DND-41 (cell line): ENCODE data around the gene RAB42.
"Not testable (repeated sequence)": the region's sequence is repeated elsewhere in the genome, so short reads cannot be mapped to it uniquely, and the experiment has no call there.

Experiments
- ATAC-seq: fragments of 200-7000 bp; cut with Tn5 transposase; 3 replicates; pipeline ENCODE4 v1.9.1; 2021; ENCODE audit warnings: low read depth; ENCODE audit not compliant: insufficient read depth
- DNase-seq: peaks from one replicate; pipeline ENCODE4 v3.0.0-alpha.2; 2020
- H2AFZ ChIP-seq: 2 replicates; pipeline ENCODE4 v1.6.0; 2012; ENCODE audit warnings: low read depth, low read length
- H3K27ac ChIP-seq: 2 replicates; pipeline ENCODE4 v1.5.1; 2012; ENCODE audit warnings: low read length, inconsistent platforms
- H3K27me3 ChIP-seq: fragments of 200-600 bp; sonication (generic); 2 replicates; pipeline ENCODE4 v1.6.0; 2012; ENCODE audit warnings: low read length, mild to moderate bottlenecking, inconsistent platforms; ENCODE audit not compliant: insufficient read depth, poor library complexity
- H3K36me3 ChIP-seq: 2 replicates; pipeline ENCODE4 v1.5.1; 2012; ENCODE audit warnings: low read length, inconsistent platforms; ENCODE audit not compliant: insufficient read depth
- H3K4me1 ChIP-seq: 2 replicates; pipeline ENCODE4 v1.5.1; 2012; ENCODE audit warnings: mild to moderate bottlenecking, low read length; ENCODE audit not compliant: insufficient read depth
- H3K4me2 ChIP-seq: 2 replicates; pipeline ENCODE4 v1.6.0; 2012; ENCODE audit warnings: mild to moderate bottlenecking, moderate library complexity, low read length, inconsistent platforms; ENCODE audit not compliant: insufficient read depth
- H3K4me3 ChIP-seq, 2 experiments: fragments of 200-600 bp in 1 of 2; shearing (Covaris generic) in 1 of 2; 2 replicates each; pipeline ENCODE4 v1.5.1; 2012 to 2016; ENCODE audit warnings: inconsistent platforms in 2 of 2, low read length in 2 of 2, mild to moderate bottlenecking in 2 of 2, low read depth in 1 of 2, moderate library complexity in 1 of 2
- H3K79me2 ChIP-seq: 2 replicates; pipeline ENCODE4 v1.6.0; 2012; ENCODE audit warnings: low read length, inconsistent platforms; ENCODE audit not compliant: insufficient read depth
- H3K9ac ChIP-seq: 2 replicates; pipeline ENCODE4 v1.6.0; 2012; ENCODE audit warnings: low read depth, mild to moderate bottlenecking, inconsistent platforms, low read length, moderate library complexity
- H3K9me3 ChIP-seq: 2 replicates; pipeline ENCODE4 v1.5.1; 2012; ENCODE audit warnings: low read length, moderate library complexity, mild to moderate bottlenecking, inconsistent platforms; ENCODE audit not compliant: insufficient read depth, severe bottlenecking
- H4K20me1 ChIP-seq: 2 replicates; pipeline ENCODE4 v1.6.0; 2012; ENCODE audit warnings: low read length; ENCODE audit not compliant: insufficient read depth
- EZH2 ChIP-seq: IDR thresholded peaks from 3 replicates; pipeline ENCODE4 v1.6.1; 2012; ENCODE audit warnings: borderline replicate concordance, low read depth, mild to moderate bottlenecking, moderate library complexity, low read length, inconsistent platforms; ENCODE audit not compliant: severe bottlenecking
- TF ChIP-seq, protein P1 (sequence below): IDR thresholded peaks from 2 replicates; pipeline ENCODE4 v1.5.1; 2012; ENCODE audit warnings: borderline replicate concordance, low read length, moderate library complexity, mild to moderate bottlenecking; ENCODE audit not compliant: poor library complexity, severe bottlenecking; ENCODE audit errors: extremely low read depth

RAB42 gene

DNA sequence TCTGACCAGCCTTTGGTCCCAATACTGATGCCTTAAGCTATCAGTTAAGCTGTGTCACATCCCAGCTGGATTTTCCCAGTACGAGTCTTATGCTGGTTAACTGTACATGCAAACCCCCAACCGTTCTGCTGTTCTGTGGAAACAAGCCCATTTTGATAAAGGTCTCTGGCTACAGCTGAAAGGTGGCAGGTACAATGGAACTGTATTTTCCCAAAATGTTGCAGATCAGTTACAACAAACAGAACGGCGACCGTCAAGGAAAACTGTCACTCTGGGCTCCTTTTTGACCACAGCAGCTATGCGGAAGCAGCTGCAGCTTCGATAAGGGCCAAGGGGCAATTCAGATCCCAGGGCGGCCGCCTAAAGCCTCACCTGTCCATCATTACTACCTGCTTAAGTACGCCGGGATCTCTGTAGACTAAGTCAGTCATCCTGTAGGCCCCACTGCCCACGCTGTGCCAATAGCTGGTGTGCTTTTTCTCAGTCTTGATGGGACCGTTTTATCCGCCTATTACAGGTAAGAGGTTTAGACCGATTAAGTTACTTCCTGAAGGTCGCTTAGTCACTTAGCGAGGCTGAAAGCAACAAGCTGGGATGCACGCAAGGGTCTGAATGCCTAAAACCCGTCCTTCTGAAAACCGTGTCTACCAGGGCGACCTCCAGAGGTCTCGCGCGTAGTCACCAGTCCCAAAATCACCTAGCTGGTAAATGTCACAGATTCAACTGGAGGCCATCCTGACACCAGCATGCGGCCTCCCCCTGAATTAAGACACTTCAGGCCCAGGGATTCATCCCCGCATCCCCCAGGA is 11.1 kb upstream of the RAB42 start:
- Histone ChIP-seq H3K27ac (peak overlapping the region; percentile 75), H4K20me1 (peaks cover 28% of the 10 kb centered on the region), H3K36me3 (peaks cover 49% of the 10 kb centered on the region), H3K9ac (peak overlapping the region; percentile 95), H2AFZ (peak overlapping the region; percentile 80), H3K4me3 (peak overlapping the region; percentile 86 to 89), H3K4me1 (peaks cover 33% of the 10 kb centered on the region), H3K9me3 (no peaks in the 10 kb centered on the region), H3K79me2 (peaks cover 29% of the 10 kb centered on the region), H3K27me3 (no peaks in the 10 kb centered on the region), H3K4me2 (peak overlapping the region; percentile 84)
- no peak for TF ChIP-seq EZH2
- TF ChIP-seq, protein P1, sequence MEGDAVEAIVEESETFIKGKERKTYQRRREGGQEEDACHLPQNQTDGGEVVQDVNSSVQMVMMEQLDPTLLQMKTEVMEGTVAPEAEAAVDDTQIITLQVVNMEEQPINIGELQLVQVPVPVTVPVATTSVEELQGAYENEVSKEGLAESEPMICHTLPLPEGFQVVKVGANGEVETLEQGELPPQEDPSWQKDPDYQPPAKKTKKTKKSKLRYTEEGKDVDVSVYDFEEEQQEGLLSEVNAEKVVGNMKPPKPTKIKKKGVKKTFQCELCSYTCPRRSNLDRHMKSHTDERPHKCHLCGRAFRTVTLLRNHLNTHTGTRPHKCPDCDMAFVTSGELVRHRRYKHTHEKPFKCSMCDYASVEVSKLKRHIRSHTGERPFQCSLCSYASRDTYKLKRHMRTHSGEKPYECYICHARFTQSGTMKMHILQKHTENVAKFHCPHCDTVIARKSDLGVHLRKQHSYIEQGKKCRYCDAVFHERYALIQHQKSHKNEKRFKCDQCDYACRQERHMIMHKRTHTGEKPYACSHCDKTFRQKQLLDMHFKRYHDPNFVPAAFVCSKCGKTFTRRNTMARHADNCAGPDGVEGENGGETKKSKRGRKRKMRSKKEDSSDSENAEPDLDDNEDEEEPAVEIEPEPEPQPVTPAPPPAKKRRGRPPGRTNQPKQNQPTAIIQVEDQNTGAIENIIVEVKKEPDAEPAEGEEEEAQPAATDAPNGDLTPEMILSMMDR = peak; percentile 62
- DNase-seq = peak; percentile 57
- peak; percentile 36 for ATAC-seq

DNA sequence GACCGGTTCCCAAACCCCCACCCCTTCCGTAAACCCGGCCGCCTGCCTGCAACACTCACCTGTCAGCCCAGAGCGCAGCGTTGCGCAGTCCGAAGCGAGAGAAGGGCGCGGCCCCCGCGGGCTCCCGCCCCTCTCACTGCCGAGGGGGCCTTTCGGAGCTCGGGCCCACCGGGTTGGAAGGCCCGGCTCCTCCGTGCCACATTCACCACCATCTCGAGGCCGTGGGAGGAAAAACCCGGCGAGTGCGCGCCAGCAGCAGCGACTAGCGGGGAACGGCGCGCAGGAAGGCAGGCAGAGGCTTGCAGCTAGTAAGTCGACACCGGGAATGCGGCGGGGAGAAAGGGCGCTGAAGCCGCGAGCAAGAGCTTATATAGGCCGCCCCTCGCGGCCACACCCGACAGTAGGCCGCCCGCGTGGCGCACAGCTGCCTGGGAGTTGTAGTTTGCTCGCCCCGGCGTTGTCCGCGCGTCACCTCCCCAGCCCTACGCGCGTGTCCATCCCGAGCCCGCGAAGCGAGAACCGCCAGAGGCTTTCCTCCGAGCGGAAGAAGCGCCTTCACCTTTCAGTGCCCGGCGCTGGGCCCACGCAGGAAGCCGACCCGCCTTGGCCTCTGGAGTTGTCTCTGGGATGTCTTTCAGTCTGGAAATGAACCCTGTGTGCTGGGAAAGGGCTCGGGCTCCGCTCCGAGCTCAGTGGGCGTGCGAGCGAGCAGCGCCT is 10.4 kb upstream of the RAB42 start:
- Histone ChIP-seq H3K9me3 (no peaks in the 10 kb centered on the region), H3K79me2 (peaks cover 29% of the 10 kb centered on the region), H3K27ac (peak overlapping the region; percentile 75), H3K4me3 (peak overlapping the region; percentile 86 to 89), H3K4me2 (peak overlapping the region; percentile 84), H2AFZ (peak overlapping the region; percentile 80), H3K36me3 (peaks cover 48% of the 10 kb centered on the region), H3K9ac (peak overlapping the region; percentile 95), H3K4me1 (peaks cover 33% of the 10 kb centered on the region), H3K27me3 (no peaks in the 10 kb centered on the region), H4K20me1 (peaks cover 28% of the 10 kb centered on the region)
- TF ChIP-seq, protein P1 = peak; percentile 18
- no peak for TF ChIP-seq EZH2
- DNase-seq (peak; percentile 94), ATAC-seq (peak; percentile 89)

DNA sequence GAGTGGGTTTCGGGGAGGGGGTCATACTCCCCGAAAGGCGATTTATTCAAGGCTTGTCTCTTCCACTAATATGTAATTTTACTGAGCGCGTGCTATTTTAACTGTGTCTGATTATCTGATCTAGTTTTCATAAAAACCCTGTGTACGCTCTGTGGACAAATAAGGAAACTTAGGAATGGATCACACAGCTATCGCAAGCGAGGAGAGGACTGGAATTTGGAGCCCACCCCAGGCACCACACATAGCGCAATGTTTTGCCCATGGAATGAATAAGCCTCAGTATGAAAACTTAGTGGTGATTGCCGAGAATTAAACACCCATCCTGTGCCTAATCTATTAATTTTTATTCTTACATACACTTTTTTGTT is 9.8 kb upstream of the RAB42 start:
- H3K27me3 ChIP-seq = no peaks in the 10 kb centered on the region
- H3K27ac ChIP-seq = peak overlapping the region; percentile 57
- H3K9ac ChIP-seq = peak overlapping the region; percentile 95
- peak overlapping the region; percentile 84 for H3K4me2 ChIP-seq
- H2AFZ ChIP-seq = peak overlapping the region; percentile 80
- no peak for DNase-seq
- TF ChIP-seq, protein P1 = no peak
- TF ChIP-seq EZH2 = no peak
- H3K4me3 ChIP-seq = peak overlapping the region; percentile 86 to 89; a peak in 3 of 4 replicates
- no peaks in the 10 kb centered on the region for H3K9me3 ChIP-seq
- H3K4me1 ChIP-seq = peaks cover 33% of the 10 kb centered on the region
- H4K20me1 ChIP-seq = peaks cover 28% of the 10 kb centered on the region
- peaks cover 29% of the 10 kb centered on the region for H3K79me2 ChIP-seq
- ATAC-seq = no peak
- peaks cover 43% of the 10 kb centered on the region for H3K36me3 ChIP-seq

DNA sequence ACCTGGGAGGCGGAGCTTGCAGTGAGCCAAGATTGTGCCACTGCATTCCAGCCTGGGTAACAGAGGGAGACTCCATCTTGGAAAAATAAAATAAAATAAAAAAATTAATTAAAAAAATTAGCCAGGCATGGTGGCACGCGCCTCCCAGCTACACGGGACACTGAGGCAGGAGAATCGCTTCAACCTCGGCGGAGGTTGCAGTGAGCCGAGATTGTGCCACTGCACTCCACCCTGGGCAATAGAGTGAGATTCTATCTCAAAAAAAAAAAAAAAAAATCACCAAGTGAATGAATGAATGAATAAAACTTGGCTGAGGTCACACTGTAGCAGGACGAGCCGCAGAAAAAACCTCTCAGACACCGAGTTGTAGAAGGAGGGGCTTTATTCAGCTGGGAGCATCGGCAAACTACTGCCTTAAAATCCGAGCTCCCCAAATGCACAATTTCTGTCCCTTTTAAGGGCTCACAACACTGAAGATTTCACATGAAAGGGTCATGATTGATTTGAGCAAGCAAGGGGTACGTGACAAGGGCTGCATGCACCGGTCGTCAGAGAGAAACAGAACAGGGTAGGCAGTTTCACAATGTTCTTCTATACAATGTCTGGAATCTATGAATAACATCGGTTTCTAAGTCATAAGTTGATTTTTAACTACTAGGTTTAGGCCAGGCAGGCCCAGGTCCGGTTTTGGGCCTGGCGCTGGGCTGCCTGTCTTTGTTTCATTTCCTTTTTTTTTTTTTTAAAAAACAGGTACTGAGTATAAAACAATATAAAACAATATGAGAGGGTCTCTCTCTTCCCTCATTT is 5.3 kb upstream of the RAB42 start:
- H3K4me2 ChIP-seq, H4K20me1 ChIP-seq, H3K4me1 ChIP-seq: not testable (repeated sequence)

More for the DNA sequence above, 5.3 kb upstream of the RAB42 start:
- not testable (repeated sequence) for H3K9me3 ChIP-seq, H3K27ac ChIP-seq, H3K9ac ChIP-seq, H2AFZ ChIP-seq, H3K79me2 ChIP-seq, H3K36me3 ChIP-seq, ATAC-seq, H3K27me3 ChIP-seq, DNase-seq, H3K4me3 ChIP-seq
